Fibroblast of the aortic adventitia (primary cell): ENCODE measurements around the gene RAD51B. TPM values are rescaled to one million over a fixed set of nuclear protein-coding genes. Genes with fewer than 3 reads are reported as not detected.

Experiments used
- DNase-seq: peaks from one replicate; pipeline ENCODE4 v3.0.0-alpha.2; 2010; ENCODE audit warnings: low read depth
- H3K4me3 ChIP-seq: 2 replicates; pipeline ENCODE4 v1.5.1; 2011; ENCODE audit warnings: low read depth, mild to moderate bottlenecking, control low read depth, low read length, moderate library complexity
- CTCF ChIP-seq: IDR thresholded peaks from 2 replicates; pipeline ENCODE4 v1.5.1; 2011; ENCODE audit warnings: mild to moderate bottlenecking, low read length, control low read depth, inconsistent platforms; ENCODE audit not compliant: insufficient read depth
- total RNA-seq: library from RNA; depleted of rRNA; stranded (reverse); fragments of >200 nt; gene quantifications from 2 replicates; pipeline ENCODE4 v1.2.3, GENCODE V29; 2012; ENCODE audit warnings: low replicate concordance

The RAD51B gene
- total RNA-seq, 1 donor: 28.7 TPM

- no peak for DNase-seq
- H3K4me3 ChIP-seq: no peak overlapping the region
- no peak for TF ChIP-seq CTCF
Measured at GRCh38 chr14:68558096-68558495, 738.5 kb downstream of the RAD51B start.

- no peak for TF ChIP-seq CTCF
- no peak for DNase-seq
- no peak overlapping the region for H3K4me3 ChIP-seq
Measured at GRCh38 chr14:68559949-68560348, 740.4 kb downstream of the RAD51B start.

GRCh38 chr14:68561531-68562007, 742.0 kb downstream of the RAD51B start:
- no peak overlapping the region for H3K4me3 ChIP-seq
- no peak for TF ChIP-seq CTCF
- DNase-seq: no peak

GRCh38 chr14:68562911-68563250, 743.3 kb downstream of the RAD51B start:
- no peak for DNase-seq
- no peak for TF ChIP-seq CTCF
- H3K4me3 ChIP-seq: no peak overlapping the region

DNA sequence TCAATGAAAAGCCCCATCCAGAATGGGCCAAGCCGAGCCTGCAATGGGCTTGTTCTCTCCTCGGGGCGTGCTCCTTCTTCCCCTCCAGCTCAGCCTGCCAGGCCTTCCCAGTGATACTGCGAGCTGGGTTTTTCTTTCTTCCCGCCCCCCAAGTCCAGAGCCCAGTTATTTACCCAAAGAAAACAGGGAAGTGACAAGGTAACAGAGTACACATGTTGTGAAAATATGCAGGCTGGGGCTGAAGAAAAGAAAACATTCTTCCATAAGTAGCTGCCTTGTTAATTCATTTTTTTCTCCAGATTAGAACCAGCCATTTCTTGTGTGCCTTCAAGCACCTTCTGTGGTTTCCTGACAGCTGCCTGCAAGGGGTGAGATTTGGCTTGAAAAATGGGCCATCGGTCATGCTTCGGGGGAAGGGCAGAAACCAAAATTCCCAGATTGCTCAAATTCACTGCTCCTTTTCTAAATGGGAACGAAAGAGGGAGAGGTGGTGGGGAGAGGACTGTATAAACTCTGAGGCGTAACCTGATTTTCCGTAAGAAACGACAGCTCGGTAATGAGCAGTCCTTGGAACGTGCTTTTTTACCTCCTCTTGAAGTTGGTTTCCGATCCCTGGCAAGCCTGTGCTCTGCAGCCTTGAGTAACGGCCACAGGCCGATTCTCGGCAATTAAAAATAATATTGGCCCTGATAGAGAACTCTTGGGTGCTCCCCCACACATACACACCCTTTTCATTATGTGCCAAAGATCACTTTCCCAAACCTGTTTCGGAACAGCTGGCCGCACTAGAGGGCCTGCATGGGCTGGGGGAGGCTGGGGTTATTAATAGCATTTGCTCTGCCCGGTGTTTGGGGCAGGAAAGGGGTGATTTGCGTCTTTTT, 743.9 kb downstream of the RAD51B start:
- no peak overlapping the region for H3K4me3 ChIP-seq
- DNase-seq: peak; percentile 94
- TF ChIP-seq CTCF: no peak

GRCh38 chr14:68564191-68564825, 744.7 kb downstream of the RAD51B start:
- no peak for DNase-seq
- no peak overlapping the region for H3K4me3 ChIP-seq
- TF ChIP-seq CTCF: no peak
